ENCODE results near the gene CD38. TPM values are rescaled to one million over a fixed set of nuclear protein-coding genes. Genes with fewer than 3 reads are reported as not detected.

The CD38 gene
- polyA plus RNA-seq, 2 of the 4 experiments (the other 2 are of a cell fraction), result 7.8 to 12.4 TPM

- H3K4me2 ChIP-seq, result no peak overlapping the region
- ATAC-seq (no peak), DNase-seq (ENCODE audit: low read depth in 1 of 2, low spot score in 1 of 2) (no peak), FAIRE-seq (no peak)
- no peaks in the 10 kb centered on the region for H3K9me3 ChIP-seq
- H3K4me1 ChIP-seq, result no peaks in the 10 kb centered on the region
- H3K4me3 ChIP-seq, result no peak overlapping the region
- ChIA-PET POLR2A (no interaction called here), CTCF (interaction anchor here (0.7 to 2.3 kb wide), 4 partner anchors 11 to 162 kb away, joined by 3 to 6 read pairs (median 4); partner anchors contain the start of gene CD38)
- no peak overlapping the region for H3K27ac ChIP-seq
- WGBS (ENCODE audit: missing lambda C conversion rate), result 97% methylated on average over 2 of the region's 2 CpGs
- TF ChIP-seq HOXA7 (CRISPR knock-in tag; IDR thresholded peaks at IDR 0.05) (no peak), EP300 (IDR thresholded peaks at IDR 0.05) (no peak), RARB (CRISPR knock-in tag; IDR thresholded peaks at IDR 0.05) (no peak), CBX2 (IDR thresholded peaks at IDR 0.05; ENCODE audit: borderline replicate concordance, low read depth) (no peak), RFX5 (IDR thresholded peaks at IDR 0.05) (no peak), NPAS2 (CRISPR knock-in tag; IDR thresholded peaks at IDR 0.05; ENCODE audit: borderline replicate concordance) (no peak), HOXB13 (CRISPR knock-in tag; IDR thresholded peaks at IDR 0.05; ENCODE audit: low read depth) (no peak), MAX (IDR thresholded peaks at IDR 0.05) (no peak)
These were observed 16.3 kb downstream of the CD38 start for GRCh38 chr4:15794426-15794825.

- Histone ChIP-seq H3K4me1 (no peaks in the 10 kb centered on the region), H3K9me3 (0 out of 3 replicates have a peak, but pooled peaks cover under 1% of the 10 kb centered on the region), H3K27ac (no peak overlapping the region), H3K4me2 (no peak overlapping the region), H3K4me3 (no peak overlapping the region)
- TF ChIP-seq RFX5 (IDR thresholded peaks at IDR 0.05), result no peak
- no peak for TF ChIP-seq POLR2A (IDR thresholded peaks at IDR 0.05; ENCODE audit: low read length)
- no peak for TF ChIP-seq RARB (CRISPR knock-in tag; IDR thresholded peaks at IDR 0.05)
- TF ChIP-seq SMC3 (IDR thresholded peaks at IDR 0.05), result no peak
- no peak for TF ChIP-seq ZFP36 (IDR thresholded peaks at IDR 0.05; ENCODE audit: borderline replicate concordance, partially characterized antibody)
- TF ChIP-seq NR3C1 (IDR thresholded peaks at IDR 0.05), result no peak
- TF ChIP-seq ATOH8 (CRISPR knock-in tag; IDR thresholded peaks at IDR 0.05; ENCODE audit: low read depth), result no peak
- no peak for TF ChIP-seq CBX2 (IDR thresholded peaks at IDR 0.05; ENCODE audit: borderline replicate concordance, low read depth)
- TF ChIP-seq TP53 (CRISPR knock-in tag; IDR thresholded peaks at IDR 0.05), result no peak
- no peak for TF ChIP-seq MAX (IDR thresholded peaks at IDR 0.05)
- TF ChIP-seq HEYL (CRISPR knock-in tag; IDR thresholded peaks at IDR 0.05), result no peak
- TF ChIP-seq HOXA7 (CRISPR knock-in tag; IDR thresholded peaks at IDR 0.05), result no peak
- TF ChIP-seq EHMT2 (IDR thresholded peaks at IDR 0.05; ENCODE audit: low read depth), result no peak
- ChIA-PET CTCF (interaction anchor here (1.0 to 2.3 kb wide), 3 partner anchors 10 to 161 kb away, joined by 3 to 6 read pairs (median 5); partner anchors contain the start of gene CD38), POLR2A (no interaction called here)
- 29% methylated on average over 1 of the region's 1 CpG for WGBS (ENCODE audit: missing lambda C conversion rate)
- FAIRE-seq (no peak), DNase-seq (ENCODE audit: low read depth in 1 of 2, low spot score in 1 of 2) (no peak), ATAC-seq (no peak)
These were observed 16.8 kb downstream of the CD38 start for GRCh38 chr4:15794905-15795304.

- ATAC-seq (no peak), FAIRE-seq (no peak), DNase-seq (ENCODE audit: low read depth in 1 of 2, low spot score in 1 of 2) (no peak)
- 78% methylated on average over 5 of the region's 5 CpGs for WGBS (ENCODE audit: missing lambda C conversion rate)
- POLR2A ChIA-PET, result no interaction called here
- no peak overlapping the region for H3K4me2 ChIP-seq
- no peak overlapping the region for H3K27ac ChIP-seq
- no peak overlapping the region for H3K4me3 ChIP-seq
- H3K4me1 ChIP-seq, result no peaks in the 10 kb centered on the region
- no peak for TF ChIP-seq HOXB5 (CRISPR knock-in tag; IDR thresholded peaks at IDR 0.05)
- TF ChIP-seq, protein P1, sequence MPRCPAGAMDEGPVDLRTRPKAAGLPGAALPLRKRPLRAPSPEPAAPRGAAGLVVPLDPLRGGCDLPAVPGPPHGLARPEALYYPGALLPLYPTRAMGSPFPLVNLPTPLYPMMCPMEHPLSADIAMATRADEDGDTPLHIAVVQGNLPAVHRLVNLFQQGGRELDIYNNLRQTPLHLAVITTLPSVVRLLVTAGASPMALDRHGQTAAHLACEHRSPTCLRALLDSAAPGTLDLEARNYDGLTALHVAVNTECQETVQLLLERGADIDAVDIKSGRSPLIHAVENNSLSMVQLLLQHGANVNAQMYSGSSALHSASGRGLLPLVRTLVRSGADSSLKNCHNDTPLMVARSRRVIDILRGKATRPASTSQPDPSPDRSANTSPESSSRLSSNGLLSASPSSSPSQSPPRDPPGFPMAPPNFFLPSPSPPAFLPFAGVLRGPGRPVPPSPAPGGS (IDR thresholded peaks at IDR 0.05), result no peak
- no peak for TF ChIP-seq HOXB13 (CRISPR knock-in tag; IDR thresholded peaks at IDR 0.05; ENCODE audit: low read depth)
- TF ChIP-seq JUN (IDR thresholded peaks at IDR 0.05), result no peak
- TF ChIP-seq MAZ (IDR thresholded peaks at IDR 0.05; ENCODE audit: borderline replicate concordance, low read depth, low read length), result no peak
- TF ChIP-seq EHF (CRISPR knock-in tag; IDR thresholded peaks at IDR 0.05), result no peak
- no peak for TF ChIP-seq TP53 (CRISPR knock-in tag; IDR thresholded peaks at IDR 0.05)
- peaks cover 3% of the 10 kb centered on the region; the same call in 1 of the 3 replicates for H3K9me3 ChIP-seq
- CTCF ChIA-PET, result interaction anchor here (1.1 kb wide), 1 partner anchor 8 kb away, joined by 3 read pairs; no protein-coding TSS in a partner anchor
These were observed 19.2 kb downstream of the CD38 start for GRCh38 chr4:15797320-15797719.
